Osteoblast (primary cell): ENCODE measurements around the gene SMIM30. TPM values are rescaled to one million over a fixed set of nuclear protein-coding genes. Genes with fewer than 3 reads are reported as not detected.

Experiments
- DNase-seq: peaks from one replicate; pipeline ENCODE4 v3.0.0; 2011; ENCODE audit warnings: low spot score, mixed read lengths; ENCODE audit not compliant: insufficient read length; ENCODE audit errors: missing footprints
- H2AFZ ChIP-seq: 2 replicates; pipeline ENCODE4 v1.6.0; 2011; ENCODE audit warnings: mild to moderate bottlenecking, low read length
- H3K27ac ChIP-seq: 2 replicates; pipeline ENCODE4 v1.5.1; 2011; ENCODE audit warnings: mild to moderate bottlenecking, low read depth, low read length, moderate library complexity
- H3K27me3 ChIP-seq: 2 replicates; pipeline ENCODE4 v1.6.0; 2012; ENCODE audit warnings: mild to moderate bottlenecking, control low read depth, inconsistent platforms, low read length, moderate library complexity; ENCODE audit not compliant: insufficient read depth
- H3K36me3 ChIP-seq: 2 replicates; pipeline ENCODE4 v1.5.1; 2011; ENCODE audit warnings: mild to moderate bottlenecking, low read length, control low read depth, moderate library complexity; ENCODE audit not compliant: insufficient read depth
- H3K4me1 ChIP-seq: 2 replicates; pipeline ENCODE4 v1.5.1; 2011; ENCODE audit warnings: mild to moderate bottlenecking, low read length, control low read depth, moderate library complexity; ENCODE audit not compliant: insufficient read depth
- H3K4me2 ChIP-seq: 2 replicates; pipeline ENCODE4 v1.6.0; 2011; ENCODE audit warnings: mild to moderate bottlenecking, low read length; ENCODE audit not compliant: insufficient read depth
- H3K4me3 ChIP-seq: fragments of 200-600 bp; sonication (generic); 3 replicates; pipeline ENCODE4 v1.5.1; 2012; ENCODE audit warnings: mild to moderate bottlenecking, low read length, inconsistent platforms; ENCODE audit not compliant: insufficient read depth
- H3K79me2 ChIP-seq: 2 replicates; pipeline ENCODE4 v1.6.0; 2012; ENCODE audit warnings: mild to moderate bottlenecking, low read length, control low read depth, inconsistent platforms; ENCODE audit not compliant: insufficient read depth
- H3K9me3 ChIP-seq: 2 replicates; pipeline ENCODE4 v1.5.1; 2011; ENCODE audit warnings: low read depth, low read length, control low read depth
- H4K20me1 ChIP-seq: 2 replicates; pipeline ENCODE4 v1.6.0; 2012; ENCODE audit warnings: mild to moderate bottlenecking, low read length, control low read depth; ENCODE audit not compliant: insufficient read depth
- CTCF ChIP-seq: IDR thresholded peaks from 2 replicates; pipeline ENCODE4 v1.5.1; 2011; ENCODE audit warnings: mild to moderate bottlenecking, low read depth, low read length, moderate library complexity; ENCODE audit errors: extremely low read depth
- total RNA-seq: library from RNA; depleted of rRNA; stranded (reverse); fragments of >200 nt; gene quantifications from 2 replicates; pipeline ENCODE4 v1.2.3, GENCODE V29; 2012

Gene SMIM30
- total RNA-seq, 1 donor, result 42.3 TPM

- H3K4me1 ChIP-seq, result no peaks in the 10 kb centered on the region
- TF ChIP-seq CTCF, result no peak
Observed at GRCh38 chr7:113158756-113159155, 40.4 kb upstream of the SMIM30 start.

GRCh38 chr7:113154117-113154516 is 35.8 kb upstream of the SMIM30 start:
- Histone ChIP-seq H3K27ac (no peak overlapping the region), H2AFZ (no peak overlapping the region), H3K4me1 (no peaks in the 10 kb centered on the region), H3K27me3 (no peaks in the 10 kb centered on the region), H3K4me2 (no peak overlapping the region), H3K4me3 (no peak overlapping the region), H3K9me3 (no peaks in the 10 kb centered on the region), H4K20me1 (no peaks in the 10 kb centered on the region), H3K79me2 (no peaks in the 10 kb centered on the region), H3K36me3 (no peaks in the 10 kb centered on the region)
- TF ChIP-seq CTCF, result no peak
- no peak for DNase-seq

More at GRCh38 chr7:113158756-113159155, 40.4 kb upstream of the SMIM30 start:
- Histone ChIP-seq H3K27me3 (no peaks in the 10 kb centered on the region), H3K36me3 (no peaks in the 10 kb centered on the region), H3K4me2 (no peak overlapping the region), H3K4me3 (no peak overlapping the region), H3K9me3 (no peaks in the 10 kb centered on the region), H3K79me2 (no peaks in the 10 kb centered on the region), H3K27ac (no peak overlapping the region), H4K20me1 (no peaks in the 10 kb centered on the region), H2AFZ (no peak overlapping the region)
- no peak for DNase-seq

- Histone ChIP-seq H3K27me3 (no peaks in the 10 kb centered on the region), H3K9me3 (no peaks in the 10 kb centered on the region), H3K4me3 (no peak overlapping the region), H3K36me3 (no peaks in the 10 kb centered on the region), H3K4me1 (no peaks in the 10 kb centered on the region), H3K79me2 (no peaks in the 10 kb centered on the region), H3K27ac (no peak overlapping the region), H4K20me1 (no peaks in the 10 kb centered on the region), H3K4me2 (no peak overlapping the region), H2AFZ (no peak overlapping the region)
- no peak for TF ChIP-seq CTCF
- no peak for DNase-seq
Observed at GRCh38 chr7:113144817-113145216, 26.5 kb upstream of the SMIM30 start.

- TF ChIP-seq CTCF, result no peak
- DNase-seq, result no peak
- no peaks in the 10 kb centered on the region for H4K20me1 ChIP-seq
- no peak overlapping the region for H3K4me3 ChIP-seq
- H3K27me3 ChIP-seq, result no peaks in the 10 kb centered on the region
- H3K36me3 ChIP-seq, result no peaks in the 10 kb centered on the region
- no peaks in the 10 kb centered on the region for H3K79me2 ChIP-seq
- peak overlapping the region; percentile 2 for H2AFZ ChIP-seq
- H3K27ac ChIP-seq, result no peak overlapping the region
- H3K4me1 ChIP-seq, result no peaks in the 10 kb centered on the region
- H3K4me2 ChIP-seq, result no peak overlapping the region
- H3K9me3 ChIP-seq, result no peaks in the 10 kb centered on the region
Observed at GRCh38 chr7:113143486-113144257, 25.3 kb upstream of the SMIM30 start.
